CD4-positive, alpha-beta T cell (primary cell): ENCODE data around the gene DCP2. TPM values are rescaled to one million over a fixed set of nuclear protein-coding genes. Genes with fewer than 3 reads are reported as not detected.

ENCODE experiments used
- ATAC-seq: fragments of 200-7000 bp; cut with Tn5 transposase; one replicate; pipeline ENCODE4 v1.10.0; 2022; ENCODE audit warnings: mild to moderate bottlenecking; ENCODE audit not compliant: poor library complexity
- CTCF ChIA-PET: fragments of 350-600 bp; sonication (Branson Sonifier 250); formaldehyde crosslinking; loops from one replicate; lab custom pipeline; 2021; ENCODE audit warnings: antibody characterized with exemption, inconsistent platforms; lab: Charles Lee
- POLR2A ChIA-PET: fragments of 350-600 bp; sonication (Branson Sonifier 250); formaldehyde crosslinking; loops from one replicate; lab custom pipeline; 2021; ENCODE audit warnings: antibody characterized with exemption, inconsistent platforms; lab: Charles Lee
- DNase-seq, 14 experiments: peaks; one replicate each; pipeline ENCODE4 v3.0.0-alpha.2; 2013 to 2020; ENCODE audit warnings: mixed read lengths in 2 of 14
- H3K27ac ChIP-seq, 2 donors: one replicate each; pipeline versions ENCODE4 v1.5.1 to v1.7.0; 2013; ENCODE audit warnings: low read length in 2 of 2, low read depth in 1 of 2, mild to moderate bottlenecking in 1 of 2
- H3K27me3 ChIP-seq, 2 experiments: 1 replicate in 1 of 2; 2 replicates in 1 of 2; pipeline versions ENCODE4 v1.6.1 to v1.7.0; 2013; ENCODE audit warnings: low read length in 2 of 2, control low read depth in 1 of 2, mild to moderate bottlenecking in 1 of 2, moderate library complexity in 1 of 2; ENCODE audit not compliant: insufficient read depth in 2 of 2, control insufficient read depth in 1 of 2
- H3K36me3 ChIP-seq: one replicate; pipeline ENCODE4 v1.6.1; 2013; ENCODE audit warnings: low read length, control low read depth; ENCODE audit not compliant: insufficient read depth
- H3K4me1 ChIP-seq: one replicate; pipeline ENCODE4 v1.6.1; 2013; ENCODE audit warnings: low read length, control low read depth; ENCODE audit not compliant: insufficient read depth
- H3K4me3 ChIP-seq: one replicate; pipeline ENCODE4 v1.5.1; 2013; ENCODE audit warnings: mild to moderate bottlenecking, low read length, moderate library complexity
- H3K9me3 ChIP-seq, 2 experiments: 1 replicate in 1 of 2; 2 replicates in 1 of 2; pipeline versions ENCODE4 v1.6.1 to v1.7.0; 2013; ENCODE audit warnings: low read length in 2 of 2, mild to moderate bottlenecking in 2 of 2, control low read depth in 1 of 2, moderate library complexity in 1 of 2; ENCODE audit not compliant: control insufficient read depth in 1 of 2, insufficient read depth in 1 of 2
- H3K27ac Mint-ChIP-seq: one replicate; pipeline ENCODE4 v1.8.0; 2020; ENCODE audit warnings: mixed read lengths
- H3K27me3 Mint-ChIP-seq: one replicate; pipeline ENCODE4 v1.8.0; 2021; ENCODE audit warnings: mixed read lengths
- H3K36me3 Mint-ChIP-seq: one replicate; pipeline ENCODE4 v1.8.0; 2021; ENCODE audit warnings: low read depth, mixed read lengths
- H3K4me1 Mint-ChIP-seq: one replicate; pipeline ENCODE4 v1.8.0; 2021; ENCODE audit warnings: low read depth, mixed read lengths
- H3K4me3 Mint-ChIP-seq: one replicate; pipeline ENCODE4 v1.8.0; 2020; ENCODE audit warnings: mild to moderate bottlenecking, mixed read lengths
- H3K9me3 Mint-ChIP-seq: one replicate; pipeline ENCODE4 v1.8.0; 2020; ENCODE audit warnings: mixed read lengths
- intact Hi-C, 2 experiments: fragments of 100-400 bp; cut with DNase I in 1 of 2; cut with micrococcal nuclease in 1 of 2; formaldehyde crosslinking; loops; one replicate each; pipeline versions ENCODE4 v1.15.1 to v1.9.0; 2023 to 2025; cut with DNase I, micrococcal nuclease
- total RNA-seq, 174 experiments: library from RNA in 2 of 174; stranded (reverse) in 2 of 174; gene quantifications; one replicate each; pipeline ENCODE4 v1.2.3 and lab custom pipeline; 2021 to 2026
- TF ChIP-seq, protein P1 (sequence below): fragments of 200-600 bp; IDR thresholded peaks from one replicate; pipeline ENCODE4 v1.8.0; 2022; ENCODE audit warnings: antibody characterized with exemption, mild to moderate bottlenecking

DCP2 gene
- total RNA-seq, 2 experiments from 2014 or later, result 86.3 to 87.1 TPM

- no peaks in the 10 kb centered on the region for H3K27me3 Mint-ChIP-seq
- Histone ChIP-seq H3K36me3 (peaks cover 54% of the 10 kb centered on the region), H3K27me3 (no peaks in the 10 kb centered on the region), H3K4me3 (no peak overlapping the region), H3K9me3 (no peaks in the 10 kb centered on the region), H3K27ac (no peak overlapping the region), H3K4me1 (no peaks in the 10 kb centered on the region)
- peaks cover 52% of the 10 kb centered on the region for H3K4me1 Mint-ChIP-seq
- H3K27ac Mint-ChIP-seq, result no peak overlapping the region
- TF ChIP-seq, protein P1, sequence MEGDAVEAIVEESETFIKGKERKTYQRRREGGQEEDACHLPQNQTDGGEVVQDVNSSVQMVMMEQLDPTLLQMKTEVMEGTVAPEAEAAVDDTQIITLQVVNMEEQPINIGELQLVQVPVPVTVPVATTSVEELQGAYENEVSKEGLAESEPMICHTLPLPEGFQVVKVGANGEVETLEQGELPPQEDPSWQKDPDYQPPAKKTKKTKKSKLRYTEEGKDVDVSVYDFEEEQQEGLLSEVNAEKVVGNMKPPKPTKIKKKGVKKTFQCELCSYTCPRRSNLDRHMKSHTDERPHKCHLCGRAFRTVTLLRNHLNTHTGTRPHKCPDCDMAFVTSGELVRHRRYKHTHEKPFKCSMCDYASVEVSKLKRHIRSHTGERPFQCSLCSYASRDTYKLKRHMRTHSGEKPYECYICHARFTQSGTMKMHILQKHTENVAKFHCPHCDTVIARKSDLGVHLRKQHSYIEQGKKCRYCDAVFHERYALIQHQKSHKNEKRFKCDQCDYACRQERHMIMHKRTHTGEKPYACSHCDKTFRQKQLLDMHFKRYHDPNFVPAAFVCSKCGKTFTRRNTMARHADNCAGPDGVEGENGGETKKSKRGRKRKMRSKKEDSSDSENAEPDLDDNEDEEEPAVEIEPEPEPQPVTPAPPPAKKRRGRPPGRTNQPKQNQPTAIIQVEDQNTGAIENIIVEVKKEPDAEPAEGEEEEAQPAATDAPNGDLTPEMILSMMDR, result peak; percentile 98
- H3K9me3 Mint-ChIP-seq, result no peaks in the 10 kb centered on the region
- ATAC-seq (peak; percentile 85), DNase-seq (peak; percentile 60 to 84 (median 76))
- CTCF ChIA-PET, result interaction anchor here (0.6 to 2.2 kb wide), 29 partner anchors 8 to 616 kb away, joined by 3 to 17 read pairs (median 4); partner anchors contain the start of gene DCP2
- POLR2A ChIA-PET, result interaction anchor here (0.6 to 1.9 kb wide), 17 partner anchors 9 to 517 kb away, joined by 3 to 11 read pairs (median 4); partner anchors contain the start of genes DCP2 and YTHDC2
- intact Hi-C loops, result loop anchor here (1.0 to 5.0 kb wide), 6 partner anchors 27 to 611 kb away; partner anchors contain the start of gene YTHDC2 (in 2 of the 2)
- H3K36me3 Mint-ChIP-seq, result peaks cover 77% of the 10 kb centered on the region
- no peak overlapping the region for H3K4me3 Mint-ChIP-seq
Measured at GRCh38 chr5:112995764-112996618, 19.4 kb downstream of the DCP2 start.

GRCh38 chr5:112996830-112997374, 20.3 kb downstream of the DCP2 start:
- TF ChIP-seq, protein P1, result no peak
- no peak for ATAC-seq
- Mint-ChIP-seq H3K27me3 (no peaks in the 10 kb centered on the region), H3K36me3 (peaks cover 77% of the 10 kb centered on the region), H3K27ac (no peak overlapping the region), H3K4me1 (peaks cover 46% of the 10 kb centered on the region), H3K4me3 (no peak overlapping the region), H3K9me3 (no peaks in the 10 kb centered on the region)
- no peak overlapping the region for H3K4me3 ChIP-seq
- no peaks in the 10 kb centered on the region for H3K9me3 ChIP-seq
- H3K36me3 ChIP-seq, result peaks cover 63% of the 10 kb centered on the region
- H3K27me3 ChIP-seq, result no peaks in the 10 kb centered on the region
- DNase-seq, result no peak
- no peak overlapping the region for H3K27ac ChIP-seq
- CTCF ChIA-PET, result interaction anchor here (0.7 to 2.2 kb wide), 14 partner anchors 9 to 615 kb away, joined by 3 to 17 read pairs (median 5); no protein-coding TSS in a partner anchor
- intact Hi-C loops, result loop anchor here (1.0 to 5.0 kb wide), 6 partner anchors 26 to 610 kb away; partner anchors contain the start of gene YTHDC2 (in 2 of the 2)
- POLR2A ChIA-PET, result interaction anchor here (0.6 to 1.9 kb wide), 12 partner anchors 10 to 338 kb away, joined by 3 to 8 read pairs (median 4); no protein-coding TSS in a partner anchor
- H3K4me1 ChIP-seq, result no peaks in the 10 kb centered on the region

GRCh38 chr5:112998296-112998695, 21.7 kb downstream of the DCP2 start:
- Mint-ChIP-seq H3K27ac (no peak overlapping the region), H3K36me3 (peaks cover 77% of the 10 kb centered on the region)
- no peak for ATAC-seq

More at GRCh38 chr5:112998296-112998695, 21.7 kb downstream of the DCP2 start:
- H3K4me1 Mint-ChIP-seq, result peaks cover 45% of the 10 kb centered on the region
- TF ChIP-seq, protein P1, result no peak
- Histone ChIP-seq H3K9me3 (no peaks in the 10 kb centered on the region), H3K36me3 (peaks cover 67% of the 10 kb centered on the region), H3K27me3 (no peaks in the 10 kb centered on the region), H3K27ac (no peak overlapping the region), H3K4me3 (no peak overlapping the region), H3K4me1 (no peaks in the 10 kb centered on the region)
- ChIA-PET CTCF (interaction anchor here (1.0 kb wide), 1 partner anchor 332 kb away, joined by 3 read pairs; no protein-coding TSS in a partner anchor), POLR2A (interaction anchor here (0.6 kb wide), 1 partner anchor 515 kb away, joined by 3 read pairs; the partner anchor contains the start of gene YTHDC2)
- H3K4me3 Mint-ChIP-seq, result no peak overlapping the region
- no peaks in the 10 kb centered on the region for H3K27me3 Mint-ChIP-seq
- no peaks in the 10 kb centered on the region for H3K9me3 Mint-ChIP-seq
- intact Hi-C loops, result loop anchor here (5.0 kb wide), 2 partner anchors 379 to 514 kb away; partner anchors contain the start of gene YTHDC2 (in 2 of the 2)
- DNase-seq, result no peak
